ENCODE data around the gene ZNF487.

DNA sequence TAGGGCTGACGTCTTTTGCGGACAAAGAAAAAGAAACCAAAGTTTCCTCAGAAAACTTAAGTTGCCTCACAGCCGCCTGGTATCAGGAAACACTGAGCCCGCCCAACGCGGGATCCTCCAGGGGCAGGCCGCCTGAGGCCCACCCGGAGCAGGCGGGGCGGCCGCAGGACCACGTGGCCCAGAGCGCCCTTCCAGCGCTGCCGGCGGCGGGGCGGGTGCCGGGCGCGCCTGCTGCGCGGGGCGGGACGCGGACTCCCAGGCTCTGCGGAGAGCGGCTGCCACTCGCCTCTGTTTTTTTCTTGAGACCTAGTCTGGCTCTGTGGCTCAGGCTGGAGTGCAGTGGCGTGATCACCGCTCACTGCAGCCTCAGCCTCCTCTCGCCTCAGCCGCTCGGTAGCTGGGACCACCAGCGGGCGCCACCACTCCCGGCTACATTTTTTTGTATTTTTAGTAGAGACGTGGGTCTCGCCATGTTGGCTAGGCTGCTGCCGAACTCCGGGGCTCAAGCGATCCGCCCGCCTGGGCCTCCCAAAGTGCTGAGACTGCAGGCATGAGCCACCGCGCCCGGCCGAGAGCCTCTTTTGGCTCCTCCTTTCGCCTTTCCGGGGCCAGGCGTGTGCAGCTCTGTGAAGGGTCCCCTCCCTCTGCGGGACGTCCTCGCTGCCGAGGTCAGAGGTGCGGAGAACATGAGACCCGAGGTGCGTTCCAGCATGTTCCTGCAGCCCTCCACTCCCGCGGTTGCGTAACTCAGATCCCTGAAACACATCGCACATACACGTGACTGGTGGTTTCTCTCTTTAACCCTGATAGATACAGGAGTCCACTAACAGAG, 16.3 kb upstream of the ZNF487 start:
- TF ChIP-seq, protein P1, sequence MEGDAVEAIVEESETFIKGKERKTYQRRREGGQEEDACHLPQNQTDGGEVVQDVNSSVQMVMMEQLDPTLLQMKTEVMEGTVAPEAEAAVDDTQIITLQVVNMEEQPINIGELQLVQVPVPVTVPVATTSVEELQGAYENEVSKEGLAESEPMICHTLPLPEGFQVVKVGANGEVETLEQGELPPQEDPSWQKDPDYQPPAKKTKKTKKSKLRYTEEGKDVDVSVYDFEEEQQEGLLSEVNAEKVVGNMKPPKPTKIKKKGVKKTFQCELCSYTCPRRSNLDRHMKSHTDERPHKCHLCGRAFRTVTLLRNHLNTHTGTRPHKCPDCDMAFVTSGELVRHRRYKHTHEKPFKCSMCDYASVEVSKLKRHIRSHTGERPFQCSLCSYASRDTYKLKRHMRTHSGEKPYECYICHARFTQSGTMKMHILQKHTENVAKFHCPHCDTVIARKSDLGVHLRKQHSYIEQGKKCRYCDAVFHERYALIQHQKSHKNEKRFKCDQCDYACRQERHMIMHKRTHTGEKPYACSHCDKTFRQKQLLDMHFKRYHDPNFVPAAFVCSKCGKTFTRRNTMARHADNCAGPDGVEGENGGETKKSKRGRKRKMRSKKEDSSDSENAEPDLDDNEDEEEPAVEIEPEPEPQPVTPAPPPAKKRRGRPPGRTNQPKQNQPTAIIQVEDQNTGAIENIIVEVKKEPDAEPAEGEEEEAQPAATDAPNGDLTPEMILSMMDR (IDR thresholded peaks at IDR 0.05), result peak; percentile 35
- no peak for TF ChIP-seq EZH2 (IDR thresholded peaks at IDR 0.05; ENCODE audit: borderline replicate concordance, insufficient read depth, low read depth, low read length, poor library complexity, severe bottlenecking)

Measured in B cell (primary cell).